ENCODE data around the gene BRMS1. TPM values are rescaled to one million over a fixed set of nuclear protein-coding genes. Genes with fewer than 3 reads are reported as not detected.

The BRMS1 gene
- polyA plus RNA-seq, 1 experiment = 35.2 TPM

DNA sequence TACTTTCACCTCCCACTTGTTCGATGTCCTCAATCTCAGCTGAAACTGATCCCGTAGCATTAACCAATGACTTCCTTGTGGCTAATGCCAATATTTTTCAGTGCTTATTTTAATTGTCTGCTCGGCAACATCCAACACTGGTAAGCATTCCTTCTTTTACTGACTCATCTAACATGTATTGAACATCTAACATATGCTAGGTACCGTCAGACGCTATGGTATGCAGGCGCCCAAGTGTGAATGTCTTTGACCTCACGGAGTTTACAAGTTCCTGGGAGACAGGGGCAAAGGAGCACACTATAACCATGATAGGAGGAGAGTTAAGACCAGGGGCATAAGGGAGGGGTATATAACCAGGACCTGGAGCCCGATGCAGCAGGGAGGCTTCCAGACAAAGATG is 1.7 kb downstream of the BRMS1 start:
- POLR2A ChIA-PET = no interaction called here

GRCh38 chr11:66341502-66342126 is 3.3 kb downstream of the BRMS1 start:
- CTCF ChIA-PET = no interaction called here
- H3K9me3 ChIP-seq (ENCODE audit: control insufficient read depth, insufficient read depth, low read length) = peaks cover 3% of the 10 kb centered on the region; the same call in 1 of the 2 replicates
- H3K27ac ChIP-seq (ENCODE audit: low read depth, low read length) = no peak overlapping the region
- H3K27me3 ChIP-seq (ENCODE audit: control insufficient read depth, insufficient read depth, low read length) = no peaks in the 10 kb centered on the region
- H3K4me3 ChIP-seq (ENCODE audit: low read depth, low read length) = no peak overlapping the region
- POLR2A ChIA-PET = no interaction called here
- TF ChIP-seq, protein P1, sequence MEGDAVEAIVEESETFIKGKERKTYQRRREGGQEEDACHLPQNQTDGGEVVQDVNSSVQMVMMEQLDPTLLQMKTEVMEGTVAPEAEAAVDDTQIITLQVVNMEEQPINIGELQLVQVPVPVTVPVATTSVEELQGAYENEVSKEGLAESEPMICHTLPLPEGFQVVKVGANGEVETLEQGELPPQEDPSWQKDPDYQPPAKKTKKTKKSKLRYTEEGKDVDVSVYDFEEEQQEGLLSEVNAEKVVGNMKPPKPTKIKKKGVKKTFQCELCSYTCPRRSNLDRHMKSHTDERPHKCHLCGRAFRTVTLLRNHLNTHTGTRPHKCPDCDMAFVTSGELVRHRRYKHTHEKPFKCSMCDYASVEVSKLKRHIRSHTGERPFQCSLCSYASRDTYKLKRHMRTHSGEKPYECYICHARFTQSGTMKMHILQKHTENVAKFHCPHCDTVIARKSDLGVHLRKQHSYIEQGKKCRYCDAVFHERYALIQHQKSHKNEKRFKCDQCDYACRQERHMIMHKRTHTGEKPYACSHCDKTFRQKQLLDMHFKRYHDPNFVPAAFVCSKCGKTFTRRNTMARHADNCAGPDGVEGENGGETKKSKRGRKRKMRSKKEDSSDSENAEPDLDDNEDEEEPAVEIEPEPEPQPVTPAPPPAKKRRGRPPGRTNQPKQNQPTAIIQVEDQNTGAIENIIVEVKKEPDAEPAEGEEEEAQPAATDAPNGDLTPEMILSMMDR (IDR thresholded peaks at IDR 0.05; ENCODE audit: low read depth, low read length) = no peak
- no peak for DNase-seq (ENCODE audit: low read depth, low spot score)

More for the DNA sequence above, 1.7 kb downstream of the BRMS1 start:
- no peak overlapping the region for H3K27ac ChIP-seq (ENCODE audit: low read depth, low read length)
- CTCF ChIA-PET = interaction anchor here (0.8 kb wide), 1 partner anchor 43 kb away, joined by 3 read pairs; no protein-coding TSS in a partner anchor
- TF ChIP-seq, protein P1 (IDR thresholded peaks at IDR 0.05; ENCODE audit: low read depth, low read length) = no peak
- H3K4me3 ChIP-seq (ENCODE audit: low read depth, low read length) = 0 out of 2 replicates have a peak overlapping the region, but pooled peaks have one; percentile 99
- peaks cover 3% of the 10 kb centered on the region; the same call in 1 of the 2 replicates for H3K9me3 ChIP-seq (ENCODE audit: control insufficient read depth, insufficient read depth, low read length)
- no peak for DNase-seq (ENCODE audit: low read depth, low spot score)
- H3K27me3 ChIP-seq (ENCODE audit: control insufficient read depth, insufficient read depth, low read length) = no peaks in the 10 kb centered on the region

GRCh38 chr11:66340596-66341501 is 4.1 kb downstream of the BRMS1 start:
- POLR2A ChIA-PET = no interaction called here
- no peak overlapping the region for H3K27ac ChIP-seq (ENCODE audit: low read depth, low read length)
- no peaks in the 10 kb centered on the region for H3K27me3 ChIP-seq (ENCODE audit: control insufficient read depth, insufficient read depth, low read length)
- no peak for DNase-seq (ENCODE audit: low read depth, low spot score)
- TF ChIP-seq, protein P1 (IDR thresholded peaks at IDR 0.05; ENCODE audit: low read depth, low read length) = no peak
- H3K4me3 ChIP-seq (ENCODE audit: low read depth, low read length) = no peak overlapping the region
- CTCF ChIA-PET = interaction anchor here (1.2 to 1.5 kb wide), 2 partner anchors 12 to 29 kb away, joined by 3 read pairs; no protein-coding TSS in a partner anchor
- peaks cover 3% of the 10 kb centered on the region; the same call in 1 of the 2 replicates for H3K9me3 ChIP-seq (ENCODE audit: control insufficient read depth, insufficient read depth, low read length)

DNA sequence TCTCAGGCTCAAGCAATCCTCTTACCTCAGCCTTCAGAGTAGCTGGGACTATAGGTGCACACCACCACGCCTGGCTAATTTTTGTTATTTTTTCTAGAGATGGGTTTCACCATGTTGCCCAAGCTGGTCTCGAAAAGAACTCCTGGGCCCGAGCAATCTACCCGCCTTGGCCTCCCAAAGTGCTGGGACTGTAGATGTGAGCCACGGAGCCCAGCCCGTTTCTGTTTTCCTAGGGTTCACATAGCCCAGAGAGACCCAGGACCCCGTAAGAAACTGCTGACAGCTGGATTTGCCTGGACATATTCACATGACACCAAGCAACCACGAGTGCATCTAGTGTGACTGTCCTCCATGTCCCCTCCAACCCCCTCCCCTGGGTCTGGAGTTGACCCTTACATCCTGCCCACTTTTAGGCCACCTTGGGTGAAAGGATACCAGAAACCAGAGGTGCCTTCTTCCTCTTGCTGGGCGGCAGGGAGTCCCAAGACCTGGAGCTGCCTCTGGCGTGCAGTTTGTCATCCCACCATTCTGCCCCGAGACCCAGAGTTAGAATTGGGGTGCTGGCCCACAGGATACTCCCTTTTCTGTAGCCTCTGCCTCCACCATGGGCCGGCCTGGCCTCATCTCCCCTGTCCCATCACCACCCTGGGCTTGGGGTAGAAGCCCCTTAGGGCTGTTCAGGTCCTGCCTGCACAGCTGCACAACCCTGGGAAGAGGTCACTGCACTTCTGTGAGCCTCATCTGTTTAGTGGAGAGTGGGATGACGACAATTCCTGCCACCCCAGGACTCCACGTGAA is 5.0 kb downstream of the BRMS1 start:
- POLR2A ChIA-PET = no interaction called here
- TF ChIP-seq, protein P1 (IDR thresholded peaks at IDR 0.05; ENCODE audit: low read depth, low read length) = no peak
- CTCF ChIA-PET = interaction anchor here (1.1 to 1.5 kb wide), 3 partner anchors 11 to 46 kb away, joined by 3 read pairs; no protein-coding TSS in a partner anchor
- Histone ChIP-seq H3K27me3 (ENCODE audit: control insufficient read depth, insufficient read depth, low read length) (no peaks in the 10 kb centered on the region), H3K27ac (ENCODE audit: low read depth, low read length) (no peak overlapping the region), H3K4me3 (ENCODE audit: low read depth, low read length) (no peak overlapping the region), H3K9me3 (ENCODE audit: control insufficient read depth, insufficient read depth, low read length) (peaks cover 6% of the 10 kb centered on the region; the same call in 1 of the 2 replicates)
- no peak for DNase-seq (ENCODE audit: low read depth, low spot score)
